WTC11 (cell line): ENCODE measurements around the gene PLXDC2. TPM values are rescaled to one million over a fixed set of nuclear protein-coding genes. Genes with fewer than 3 reads are reported as not detected.

Experiments used
- ATAC-seq: fragments of 200-7000 bp; cut with Tn5 transposase; 2 replicates; pipeline ENCODE4 v1.10.0; 2021; ENCODE audit warnings: mild to moderate bottlenecking, moderate library complexity
- CTCF ChIA-PET: fragments of 300-600 bp; sonication (Branson Sonifier 250); formaldehyde crosslinking; loops from one replicate; lab custom pipeline; 2021; ENCODE audit warnings: antibody characterized with exemption; lab: Charles Lee
- POLR2A ChIA-PET: fragments of 350-600 bp; sonication (Branson Sonifier 250); formaldehyde crosslinking; loops from one replicate; lab custom pipeline; 2021; ENCODE audit warnings: antibody characterized with exemption; lab: Charles Lee
- DNase-seq: peaks from one replicate; pipeline ENCODE4 v3.0.0; 2021; ENCODE audit warnings: low spot score
- H3K27ac Mint-ChIP-seq: 2 replicates; pipeline ENCODE4 v1.8.0; 2021; ENCODE audit warnings: mixed read lengths
- H3K27me3 Mint-ChIP-seq: 2 replicates; pipeline ENCODE4 v1.8.0; 2021; ENCODE audit warnings: low read depth, mild to moderate bottlenecking, moderate library complexity, mixed read lengths
- H3K36me3 Mint-ChIP-seq: 2 replicates; pipeline ENCODE4 v1.8.0; 2021; ENCODE audit warnings: mixed read lengths
- H3K4me1 Mint-ChIP-seq: 2 replicates; pipeline ENCODE4 v1.8.0; 2022; ENCODE audit warnings: mixed read lengths
- H3K4me3 Mint-ChIP-seq: 2 replicates; pipeline ENCODE4 v1.8.0; 2021; ENCODE audit warnings: mild to moderate bottlenecking, moderate library complexity, mixed read lengths
- H3K9me3 Mint-ChIP-seq: 2 replicates; pipeline ENCODE4 v1.8.0; 2021; ENCODE audit warnings: mixed read lengths
- ATF6 ChIP-seq: sonication (generic); formaldehyde crosslinking; IDR thresholded peaks from 2 replicates; pipeline ENCODE4 v1.8.1; 2023; ENCODE audit warnings: mild to moderate bottlenecking, missing genetic modification reagents
- CDX4 ChIP-seq: fragments of 250-450 bp; sonication (Bioruptor Pico); IDR thresholded peaks from 2 replicates; pipeline ENCODE4 v1.9.0; 2021; ENCODE audit warnings: moderate library complexity, mild to moderate bottlenecking, inconsistent platforms, borderline replicate concordance
- ESRRA ChIP-seq: sonication (generic); formaldehyde crosslinking; IDR thresholded peaks from 2 replicates; pipeline ENCODE4 v1.8.1; 2022; ENCODE audit warnings: mild to moderate bottlenecking, missing genetic modification reagents, borderline replicate concordance
- ETV6 ChIP-seq: sonication (generic); formaldehyde crosslinking; IDR thresholded peaks from 2 replicates; pipeline ENCODE4 v1.8.1; 2022; ENCODE audit warnings: mild to moderate bottlenecking, missing genetic modification reagents
- FOXJ3 ChIP-seq: sonication (generic); formaldehyde crosslinking; IDR thresholded peaks from 2 replicates; pipeline ENCODE4 v1.9.0; 2021; ENCODE audit warnings: missing genetic modification reagents, mild to moderate bottlenecking, borderline replicate concordance
- FOXP4 ChIP-seq: sonication (generic); formaldehyde crosslinking; IDR thresholded peaks from 2 replicates; pipeline ENCODE4 v1.8.0; 2022; ENCODE audit warnings: mild to moderate bottlenecking, missing genetic modification reagents
- IRF2 ChIP-seq: sonication (generic); formaldehyde crosslinking; IDR thresholded peaks from 2 replicates; pipeline ENCODE4 v1.8.0; 2022; ENCODE audit warnings: low read depth, missing genetic modification reagents, borderline replicate concordance
- NR2C2 ChIP-seq: sonication (generic); formaldehyde crosslinking; IDR thresholded peaks from 2 replicates; pipeline ENCODE4 v1.8.0; 2022; ENCODE audit warnings: mild to moderate bottlenecking, missing genetic modification reagents
- PRRX2 ChIP-seq: fragments of 250-450 bp; sonication (Bioruptor Pico); IDR thresholded peaks from 2 replicates; pipeline ENCODE4 v1.8.0; 2021; ENCODE audit warnings: mild to moderate bottlenecking
- RELA ChIP-seq: sonication (generic); formaldehyde crosslinking; IDR thresholded peaks from 2 replicates; pipeline ENCODE4 v1.8.1; 2022; ENCODE audit warnings: missing genetic modification reagents, mild to moderate bottlenecking, borderline replicate concordance
- RORB ChIP-seq: fragments of 250-450 bp; sonication (Bioruptor Pico); IDR thresholded peaks from 2 replicates; pipeline ENCODE4 v1.9.0; 2021; ENCODE audit warnings: mild to moderate bottlenecking
- SP1 ChIP-seq: sonication (generic); formaldehyde crosslinking; conservative IDR thresholded peaks from 2 replicates; pipeline ENCODE4 v1.8.1; 2022; ENCODE audit warnings: missing genetic modification reagents
- TEAD4 ChIP-seq: sonication (generic); formaldehyde crosslinking; IDR thresholded peaks from 2 replicates; pipeline ENCODE4 v1.8.0; 2022; ENCODE audit warnings: mild to moderate bottlenecking, missing genetic modification reagents
- USF2 ChIP-seq: sonication (generic); formaldehyde crosslinking; IDR thresholded peaks from 2 replicates; pipeline ENCODE4 v1.8.1; 2023; ENCODE audit warnings: mild to moderate bottlenecking, missing genetic modification reagents, moderate library complexity
- ZBTB21 ChIP-seq: sonication (generic); formaldehyde crosslinking; IDR thresholded peaks from 2 replicates; pipeline ENCODE4 v1.8.1; 2023; ENCODE audit warnings: mild to moderate bottlenecking, missing genetic modification reagents, borderline replicate concordance
- ZMAT4 ChIP-seq: fragments of 250-450 bp; sonication (Bioruptor Pico); IDR thresholded peaks from 2 replicates; pipeline ENCODE4 v1.9.0; 2021; ENCODE audit warnings: mild to moderate bottlenecking
- ZNF232 ChIP-seq: sonication (generic); formaldehyde crosslinking; IDR thresholded peaks from 2 replicates; pipeline ENCODE4 v1.8.0; 2022; ENCODE audit warnings: mild to moderate bottlenecking, missing genetic modification reagents
- ZNF263 ChIP-seq: sonication (generic); formaldehyde crosslinking; IDR thresholded peaks from 2 replicates; pipeline ENCODE4 v1.8.1; 2022; ENCODE audit warnings: low read depth, mild to moderate bottlenecking, moderate library complexity, missing genetic modification reagents
- ZNF281 ChIP-seq: sonication (generic); formaldehyde crosslinking; IDR thresholded peaks from 2 replicates; pipeline ENCODE4 v1.8.0; 2023; ENCODE audit warnings: mild to moderate bottlenecking, missing genetic modification reagents
- ZNF512 ChIP-seq: sonication (generic); formaldehyde crosslinking; IDR thresholded peaks from 2 replicates; pipeline ENCODE4 v1.8.1; 2022; ENCODE audit warnings: missing genetic modification reagents, borderline replicate concordance
- total RNA-seq: library from RNA; stranded (reverse); gene quantifications from 3 replicates; pipeline ENCODE4 v1.2.3, GENCODE V29; 2021

PLXDC2 gene
- total RNA-seq, 1 experiment from 2014 or later: 31.7 TPM

GRCh38 chr10:19967981-19968380 is 151.7 kb downstream of the PLXDC2 start (continued):
- TF ChIP-seq ATF6 (CRISPR knock-in tag) (no peak), SP1 (no peak), FOXJ3 (CRISPR knock-in tag) (no peak), NR2C2 (no peak)
- TF ChIP-seq, all 79 proteins: peak for 0

- no peaks in the 10 kb centered on the region for H3K27me3 Mint-ChIP-seq
- H3K27ac Mint-ChIP-seq: no peak overlapping the region
- H3K4me3 Mint-ChIP-seq: no peak overlapping the region
- DNase-seq (no peak), ATAC-seq (no peak)
- peaks cover 56% of the 10 kb centered on the region for H3K4me1 Mint-ChIP-seq
- no peaks in the 10 kb centered on the region for H3K36me3 Mint-ChIP-seq
- TF ChIP-seq ZNF232 (CRISPR knock-in tag) (no peak), ZNF512 (CRISPR knock-in tag) (no peak), TEAD4 (CRISPR knock-in tag) (no peak), ZBTB21 (no peak), ZMAT4 (no peak), RORB (CRISPR knock-in tag) (no peak), RELA (CRISPR knock-in tag) (no peak), IRF2 (CRISPR knock-in tag) (no peak), PRRX2 (no peak), FOXP4 (CRISPR knock-in tag) (no peak), CDX4 (CRISPR knock-in tag) (no peak), ESRRA (no peak), ZNF263 (CRISPR knock-in tag) (no peak), ZNF281 (CRISPR knock-in tag) (no peak), ETV6 (CRISPR knock-in tag) (no peak), USF2 (CRISPR knock-in tag) (no peak)
- POLR2A ChIA-PET: no interaction called here
- CTCF ChIA-PET: no interaction called here
- no peaks in the 10 kb centered on the region for H3K9me3 Mint-ChIP-seq
These were observed 152.5 kb downstream of the PLXDC2 start for GRCh38 chr10:19968745-19969144.
